IMR-90 (cell line): Measurements from ENCODE around the gene CYGB. TPM values are rescaled to one million over a fixed set of nuclear protein-coding genes. Genes with fewer than 3 reads are reported as not detected.

Experiments used
- ATAC-seq: fragments of 200-7000 bp; cut with Tn5 transposase; 2 replicates; pipeline ENCODE4 v1.9.1; 2020; ENCODE audit warnings: low read depth, mild to moderate bottlenecking, moderate library complexity
- BruUV-seq: library from RNA; stranded (reverse); fragments of 400-500 nt; replicated peaks from 2 replicates; lab custom pipeline; 2021; lab: Mats Ljungman, UMichigan
- CTCF ChIA-PET: fragments of 300-600 bp; formaldehyde crosslinking; extraction: SDS; loops from one replicate; lab custom pipeline; 2021; ENCODE audit warnings: antibody characterized with exemption; lab: Yijun Ruan, JAX
- POLR2A ChIA-PET: fragments of 300-600 bp; sonication (Branson Sonifier 250); formaldehyde crosslinking; loops from one replicate; lab custom pipeline; 2022; ENCODE audit warnings: antibody characterized with exemption; ENCODE audit not compliant: unreplicated experiment; lab: Charles Lee
- DNase-seq: peaks from one replicate; pipeline ENCODE4 v3.0.0; 2013
- H2AFZ ChIP-seq: replicated peaks from 2 replicates; pipeline ENCODE3; 2013; ENCODE audit warnings: low read length, mild to moderate bottlenecking; ENCODE audit not compliant: poor library complexity
- H2AK5ac ChIP-seq: 2 replicates; pipeline ENCODE4 v1.6.1; 2013; ENCODE audit warnings: low read depth, low read length, inconsistent platforms
- H2AK9ac ChIP-seq: replicated peaks from 2 replicates; pipeline ENCODE3; 2013; ENCODE audit warnings: mild to moderate bottlenecking, low read depth, low read length, moderate library complexity; ENCODE audit not compliant: poor library complexity
- H2BK120ac ChIP-seq: 2 replicates; pipeline ENCODE4 v1.6.1; 2013; ENCODE audit warnings: low read depth, low read length, inconsistent platforms
- H2BK15ac ChIP-seq: 3 replicates; pipeline ENCODE4 v1.6.1; 2013; ENCODE audit warnings: low read depth, low read length, inconsistent platforms
- H2BK20ac ChIP-seq: 2 replicates; pipeline ENCODE4 v1.6.1; 2013; ENCODE audit warnings: low read depth, mild to moderate bottlenecking, inconsistent platforms, low read length, moderate library complexity
- H2BK5ac ChIP-seq: 2 replicates; pipeline ENCODE4 v1.6.1; 2013; ENCODE audit warnings: mild to moderate bottlenecking, low read depth, low read length, inconsistent platforms; ENCODE audit not compliant: poor library complexity, severe bottlenecking
- H3K14ac ChIP-seq: replicated peaks from 2 replicates; pipeline ENCODE4 v1.6.1; 2013; ENCODE audit warnings: low read depth, low read length, inconsistent platforms
- H3K18ac ChIP-seq: 2 replicates; pipeline ENCODE4 v1.6.1; 2013; ENCODE audit warnings: low read depth, low read length, control low read depth
- H3K23ac ChIP-seq: 2 replicates; pipeline ENCODE4 v1.6.1; 2013; ENCODE audit warnings: low read depth, low read length, inconsistent platforms
- H3K27ac ChIP-seq: 2 replicates; pipeline ENCODE4 v1.5.1; 2013; ENCODE audit warnings: mild to moderate bottlenecking, control low read depth, low read length; ENCODE audit not compliant: insufficient read depth
- H3K27me3 ChIP-seq: 2 replicates; pipeline ENCODE4 v1.6.1; 2013; ENCODE audit warnings: low read length; ENCODE audit not compliant: control insufficient read depth, insufficient read depth
- H3K36me3 ChIP-seq: 2 replicates; pipeline ENCODE4 v1.6.1; 2013; ENCODE audit warnings: low read length, mixed read lengths; ENCODE audit not compliant: control insufficient read depth, insufficient read depth
- H3K4ac ChIP-seq: 2 replicates; pipeline ENCODE4 v1.6.1; 2013; ENCODE audit warnings: low read depth, low read length, inconsistent platforms
- H3K4me1 ChIP-seq: 2 replicates; pipeline ENCODE4 v1.6.1; 2013; ENCODE audit warnings: low read length, mixed read lengths; ENCODE audit not compliant: control insufficient read depth, insufficient read depth
- H3K4me2 ChIP-seq: 2 replicates; pipeline ENCODE4 v1.6.1; 2013; ENCODE audit warnings: low read depth, mild to moderate bottlenecking, control low read depth, low read length, moderate library complexity
- H3K4me3 ChIP-seq: 2 replicates; pipeline ENCODE4 v1.5.1; 2013; ENCODE audit warnings: low read depth, mild to moderate bottlenecking, control low read depth, low read length, moderate library complexity; ENCODE audit not compliant: insufficient read depth
- H3K56ac ChIP-seq: 2 replicates; pipeline ENCODE4 v1.6.1; 2013; ENCODE audit warnings: low read length, inconsistent platforms; ENCODE audit not compliant: insufficient read depth; ENCODE audit errors: extremely low read depth
- H3K79me1 ChIP-seq, 2 experiments: 2 replicates each; pipeline ENCODE4 v1.6.1; 2013; ENCODE audit warnings: low read length in 2 of 2, inconsistent platforms in 1 of 2, low read depth in 1 of 2
- H3K9ac ChIP-seq: 2 replicates; pipeline ENCODE4 v1.6.1; 2013; ENCODE audit warnings: low read depth, low read length, control low read depth
- H3K9me1 ChIP-seq: 2 replicates; pipeline ENCODE4 v1.6.1; 2013; ENCODE audit warnings: low read length, inconsistent platforms; ENCODE audit not compliant: insufficient read depth
- H3K9me3 ChIP-seq: 2 replicates; pipeline ENCODE4 v1.6.1; 2013; ENCODE audit warnings: low read length; ENCODE audit not compliant: control insufficient read depth, insufficient read depth
- H4K20me1 ChIP-seq: 2 replicates; pipeline ENCODE4 v1.6.1; 2013; ENCODE audit warnings: low read length, inconsistent platforms; ENCODE audit not compliant: insufficient read depth
- H4K5ac ChIP-seq: 2 replicates; pipeline ENCODE4 v1.6.1; 2013; ENCODE audit warnings: mild to moderate bottlenecking, low read depth, low read length, control low read depth
- H4K8ac ChIP-seq, 2 experiments: 2 replicates each; pipeline ENCODE4 v1.6.1; 2013; ENCODE audit warnings: low read depth in 2 of 2, low read length in 2 of 2, control low read depth in 1 of 2, inconsistent platforms in 1 of 2
- H4K91ac ChIP-seq: 2 replicates; pipeline ENCODE4 v1.6.1; 2013; ENCODE audit warnings: low read depth, low read length, inconsistent platforms; ENCODE audit not compliant: insufficient read depth
- BHLHE40 ChIP-seq: fragments of 150-350 bp; IDR thresholded peaks from 2 replicates; pipeline ENCODE4 v1.6.1; 2016; ENCODE audit warnings: mild to moderate bottlenecking, low read depth, low read length
- CEBPB ChIP-seq: IDR thresholded peaks from 2 replicates; pipeline ENCODE4 v1.6.1; 2012; ENCODE audit warnings: low read depth, low read length, improper control_type of control experiment
- CHD1 ChIP-seq: IDR thresholded peaks from 2 replicates; pipeline ENCODE4 v1.6.1; 2012; ENCODE audit warnings: low read depth, low read length, improper control_type of control experiment
- FOS ChIP-seq: fragments of 150-350 bp; IDR thresholded peaks from 2 replicates; pipeline ENCODE4 v1.6.1; 2016; ENCODE audit warnings: low read depth, low read length
- MAFK ChIP-seq: IDR thresholded peaks from 2 replicates; pipeline ENCODE4 v1.6.1; 2012; ENCODE audit warnings: low read depth, low read length, improper control_type of control experiment
- MAZ ChIP-seq: IDR thresholded peaks from 2 replicates; pipeline ENCODE4 v1.6.1; 2012; ENCODE audit warnings: low read depth, mild to moderate bottlenecking, low read length, improper control_type of control experiment, moderate library complexity, borderline replicate concordance
- MXI1 ChIP-seq: IDR thresholded peaks from 2 replicates; pipeline ENCODE4 v1.6.1; 2012; ENCODE audit warnings: low read depth, mild to moderate bottlenecking, low read length, moderate library complexity, borderline replicate concordance
- NFE2L2 ChIP-seq: fragments of 150-350 bp; IDR thresholded peaks from 2 replicates; pipeline ENCODE4 v1.6.1; 2016; ENCODE audit warnings: low read depth, mild to moderate bottlenecking, low read length
- POLR2A ChIP-seq: IDR thresholded peaks from 2 replicates; pipeline ENCODE4 v1.6.1; 2012; ENCODE audit warnings: mild to moderate bottlenecking, low read depth, low read length
- RAD21 ChIP-seq: IDR thresholded peaks from 2 replicates; pipeline ENCODE4 v1.6.1; 2012; ENCODE audit warnings: low read length, improper control_type of control experiment
- RCOR1 ChIP-seq: IDR thresholded peaks from 2 replicates; pipeline ENCODE4 v1.6.1; 2012; ENCODE audit warnings: mild to moderate bottlenecking, low read length, improper control_type of control experiment; ENCODE audit not compliant: insufficient replicate concordance
- RFX5 ChIP-seq: IDR thresholded peaks from 2 replicates; pipeline ENCODE4 v1.8.0; 2012; ENCODE audit warnings: low read depth, mild to moderate bottlenecking, low read length, moderate library complexity
- SMC3 ChIP-seq: fragments of 150-350 bp; IDR thresholded peaks from 2 replicates; pipeline ENCODE4 v1.6.1; 2016; ENCODE audit warnings: low read depth, mild to moderate bottlenecking, antibody characterized with exemption, low read length, moderate library complexity
- WGBS, 2 experiments: methylation state at CpG; one replicate each; pipeline versions ENCODE4 v1.1.5 to v1.1.7; 2013; ENCODE audit warnings: missing lambda C conversion rate in 2 of 2; ENCODE audit not compliant: insufficient read length in 1 of 2; ENCODE audit errors: extremely low coverage in 2 of 2; 5-methylcytosine and 5-hydroxymethylcytosine counted together
- dilution Hi-C: fragments of 300-500 bp; cut with HindIII; formaldehyde crosslinking; loops from one replicate; pipeline ENCODE4 v1.14.3; 2018; ENCODE audit warnings: low sequenced_read_pairs; ENCODE audit not compliant: unreplicated experiment
- in situ Hi-C: fragments of 300-500 bp; cut with MboI; formaldehyde crosslinking; loops from 3 replicates; pipeline ENCODE4 v1.14.3; 2019; ENCODE audit warnings: low sequenced_read_pairs, inconsistent platforms, mixed read lengths
- intact Hi-C: fragments of 100-400 bp; cut with micrococcal nuclease; formaldehyde crosslinking; loops from 2 replicates; pipeline ENCODE4 v1.10.0; 2022
- polyA plus RNA-seq, 3 experiments: library from polyadenylated mRNA; depleted of rRNA; stranded (reverse); fragments of >200 nt; gene quantifications; 2 replicates each; pipeline ENCODE4 v1.2.3, GENCODE V29; 2012; ENCODE audit warnings: low replicate concordance in 1 of 3
- total RNA-seq: library from RNA; depleted of rRNA; stranded (reverse); fragments of >200 nt; gene quantifications from 2 replicates; pipeline ENCODE4 v1.2.3, GENCODE V29; 2012
- TF ChIP-seq, protein P1 (sequence below): fragments of 150-350 bp; IDR thresholded peaks from 2 replicates; pipeline ENCODE4 v1.6.1; 2016; ENCODE audit warnings: low read depth, mild to moderate bottlenecking, low read length, moderate library complexity, borderline replicate concordance
- TF ChIP-seq, protein P2 (sequence below): conservative IDR thresholded peaks from 2 replicates; pipeline ENCODE4 v1.5.1; 2012; ENCODE audit warnings: mild to moderate bottlenecking, low read depth, low read length, improper control_type of control experiment
- TF ChIP-seq, protein P3 (sequence below): fragments of 150-350 bp; IDR thresholded peaks from 2 replicates; pipeline ENCODE4 v1.6.1; 2017; ENCODE audit warnings: mild to moderate bottlenecking, antibody characterized with exemption, low read length, low read depth

Gene CYGB
- total and polyA plus RNA-seq, 2 of the 4 experiments (the other 2 are of a cell fraction) = 1.3 to 2.9 TPM

DNA sequence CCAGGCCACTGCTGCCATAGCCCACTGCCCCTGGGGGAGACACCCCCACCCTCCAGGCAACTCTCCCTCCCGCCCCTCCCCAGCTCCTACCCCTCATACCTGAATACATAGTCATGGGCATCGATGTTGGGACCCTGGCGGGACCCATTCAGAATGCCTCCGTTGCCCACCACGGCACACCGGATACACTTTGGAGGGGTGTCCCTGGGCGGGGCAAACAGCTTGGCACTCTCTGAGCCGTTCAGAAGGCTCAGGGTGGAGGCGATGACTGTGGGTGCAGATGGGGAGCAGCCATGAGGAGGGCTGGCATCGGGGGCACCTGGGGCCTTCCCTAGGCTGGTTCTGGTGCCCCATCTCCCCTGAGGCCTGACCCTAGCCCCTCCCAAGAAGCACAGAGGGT lies 35.6 kb upstream of the CYGB start:
- Histone ChIP-seq H3K4ac (no peak overlapping the region), H4K5ac (no peak overlapping the region), H3K79me1 (no peaks in the 10 kb centered on the region), H2AFZ (no peak overlapping the region), H3K9ac (no peak overlapping the region), H4K91ac (no peak overlapping the region), H3K27ac (no peak overlapping the region), H3K23ac (no peak overlapping the region), H2BK120ac (no peak overlapping the region), H3K4me3 (no peak overlapping the region), H4K20me1 (peaks cover 3% of the 10 kb centered on the region; the same call in 1 of the 2 replicates), H3K9me3 (peaks cover 6% of the 10 kb centered on the region), H3K36me3 (no peaks in the 10 kb centered on the region), H3K56ac (no peak overlapping the region), H3K27me3 (no peaks in the 10 kb centered on the region), H3K9me1 (peaks cover 3% of the 10 kb centered on the region; the same call in 1 of the 2 replicates), H2BK5ac (no peak overlapping the region), H3K18ac (no peak overlapping the region), H3K4me1 (no peaks in the 10 kb centered on the region), H3K14ac (no peak overlapping the region), H2AK9ac (no peak overlapping the region), H2BK15ac (no peak overlapping the region), H2BK20ac (no peak overlapping the region), H3K4me2 (no peak overlapping the region), H2AK5ac (no peak overlapping the region), H4K8ac (no peak overlapping the region)
- intact Hi-C loops = no loop called here
- dilution Hi-C loops = no loop called here
- 90% methylated on average over 2 of the region's 10 CpGs; no CpG with 5 or more reads in 1 of the 2 experiments for WGBS, 2 experiments
- TF ChIP-seq MXI1 (no peak), SMC3 (no peak), RCOR1 (no peak), CEBPB (no peak), BHLHE40 (no peak), MAZ (no peak), FOS (no peak), RAD21 (no peak), NFE2L2 (no peak), POLR2A (no peak), RFX5 (no peak), CHD1 (no peak), MAFK (no peak)
- TF ChIP-seq, protein P1, sequence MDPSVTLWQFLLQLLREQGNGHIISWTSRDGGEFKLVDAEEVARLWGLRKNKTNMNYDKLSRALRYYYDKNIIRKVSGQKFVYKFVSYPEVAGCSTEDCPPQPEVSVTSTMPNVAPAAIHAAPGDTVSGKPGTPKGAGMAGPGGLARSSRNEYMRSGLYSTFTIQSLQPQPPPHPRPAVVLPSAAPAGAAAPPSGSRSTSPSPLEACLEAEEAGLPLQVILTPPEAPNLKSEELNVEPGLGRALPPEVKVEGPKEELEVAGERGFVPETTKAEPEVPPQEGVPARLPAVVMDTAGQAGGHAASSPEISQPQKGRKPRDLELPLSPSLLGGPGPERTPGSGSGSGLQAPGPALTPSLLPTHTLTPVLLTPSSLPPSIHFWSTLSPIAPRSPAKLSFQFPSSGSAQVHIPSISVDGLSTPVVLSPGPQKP = no peak
- TF ChIP-seq, protein P2, sequence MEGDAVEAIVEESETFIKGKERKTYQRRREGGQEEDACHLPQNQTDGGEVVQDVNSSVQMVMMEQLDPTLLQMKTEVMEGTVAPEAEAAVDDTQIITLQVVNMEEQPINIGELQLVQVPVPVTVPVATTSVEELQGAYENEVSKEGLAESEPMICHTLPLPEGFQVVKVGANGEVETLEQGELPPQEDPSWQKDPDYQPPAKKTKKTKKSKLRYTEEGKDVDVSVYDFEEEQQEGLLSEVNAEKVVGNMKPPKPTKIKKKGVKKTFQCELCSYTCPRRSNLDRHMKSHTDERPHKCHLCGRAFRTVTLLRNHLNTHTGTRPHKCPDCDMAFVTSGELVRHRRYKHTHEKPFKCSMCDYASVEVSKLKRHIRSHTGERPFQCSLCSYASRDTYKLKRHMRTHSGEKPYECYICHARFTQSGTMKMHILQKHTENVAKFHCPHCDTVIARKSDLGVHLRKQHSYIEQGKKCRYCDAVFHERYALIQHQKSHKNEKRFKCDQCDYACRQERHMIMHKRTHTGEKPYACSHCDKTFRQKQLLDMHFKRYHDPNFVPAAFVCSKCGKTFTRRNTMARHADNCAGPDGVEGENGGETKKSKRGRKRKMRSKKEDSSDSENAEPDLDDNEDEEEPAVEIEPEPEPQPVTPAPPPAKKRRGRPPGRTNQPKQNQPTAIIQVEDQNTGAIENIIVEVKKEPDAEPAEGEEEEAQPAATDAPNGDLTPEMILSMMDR = no peak
- TF ChIP-seq, protein P3, sequence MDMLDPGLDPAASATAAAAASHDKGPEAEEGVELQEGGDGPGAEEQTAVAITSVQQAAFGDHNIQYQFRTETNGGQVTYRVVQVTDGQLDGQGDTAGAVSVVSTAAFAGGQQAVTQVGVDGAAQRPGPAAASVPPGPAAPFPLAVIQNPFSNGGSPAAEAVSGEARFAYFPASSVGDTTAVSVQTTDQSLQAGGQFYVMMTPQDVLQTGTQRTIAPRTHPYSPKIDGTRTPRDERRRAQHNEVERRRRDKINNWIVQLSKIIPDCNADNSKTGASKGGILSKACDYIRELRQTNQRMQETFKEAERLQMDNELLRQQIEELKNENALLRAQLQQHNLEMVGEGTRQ = no peak
- POLR2A ChIA-PET = no interaction called here
- in situ Hi-C loops = no loop called here
- no peak for ATAC-seq
- DNase-seq = no peak
- BruUV-seq = no TSS peak
- CTCF ChIA-PET = no interaction called here
